Nephron (organoid): ENCODE measurements around the gene IQCH.

Source experiments
- H3K27ac Mint-ChIP-seq, 3 experiments: 2 replicates each; pipeline ENCODE4 v1.8.0; 2020; ENCODE audit warnings: mixed read lengths in 3 of 3, mild to moderate bottlenecking in 2 of 3, moderate library complexity in 1 of 3
- H3K27me3 Mint-ChIP-seq: 2 replicates; pipeline ENCODE4 v1.8.0; 2021; ENCODE audit warnings: low read depth, mild to moderate bottlenecking, moderate library complexity, mixed read lengths
- H3K36me3 Mint-ChIP-seq: 2 replicates; pipeline ENCODE4 v1.8.0; 2020; ENCODE audit warnings: low read depth, mixed read lengths
- H3K4me1 Mint-ChIP-seq: 2 replicates; pipeline ENCODE4 v1.8.0; 2020; ENCODE audit warnings: mixed read lengths
- H3K4me3 Mint-ChIP-seq, 3 experiments: 2 replicates each; pipeline ENCODE4 v1.8.0; 2020; ENCODE audit warnings: mild to moderate bottlenecking in 3 of 3, mixed read lengths in 3 of 3, moderate library complexity in 2 of 3
- H3K9me3 Mint-ChIP-seq: 2 replicates; pipeline ENCODE4 v1.8.0; 2020; ENCODE audit warnings: mixed read lengths
- TF ChIP-seq, protein P1 (sequence below), 3 experiments: fragments of 200-600 bp; sonication (generic); IDR thresholded peaks; one replicate each; pipeline ENCODE4 v1.5.0; 2021; ENCODE audit warnings: antibody characterized with exemption in 3 of 3; ENCODE audit not compliant: unreplicated experiment in 3 of 3

Gene IQCH

DNA sequence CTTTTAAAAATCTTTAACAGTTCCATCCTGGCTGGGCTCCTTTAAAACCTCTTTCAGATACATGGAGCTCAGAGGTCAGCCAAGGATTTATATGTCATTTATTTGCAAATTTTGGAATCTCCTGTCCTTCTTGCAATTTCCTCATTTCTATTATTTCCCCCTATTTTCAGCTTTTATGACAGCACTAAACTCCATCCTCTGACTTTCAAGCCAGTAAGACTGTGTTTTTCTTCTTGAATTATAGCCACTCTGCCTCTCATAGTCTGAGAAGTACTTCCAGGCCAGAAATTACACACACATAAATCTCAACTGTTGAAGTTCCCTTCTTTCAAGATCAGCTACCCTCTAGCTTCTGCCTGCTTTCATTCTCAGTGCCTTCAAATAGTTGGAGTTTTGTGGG lies 73.2 kb downstream of the IQCH start:
- TF ChIP-seq, protein P1, sequence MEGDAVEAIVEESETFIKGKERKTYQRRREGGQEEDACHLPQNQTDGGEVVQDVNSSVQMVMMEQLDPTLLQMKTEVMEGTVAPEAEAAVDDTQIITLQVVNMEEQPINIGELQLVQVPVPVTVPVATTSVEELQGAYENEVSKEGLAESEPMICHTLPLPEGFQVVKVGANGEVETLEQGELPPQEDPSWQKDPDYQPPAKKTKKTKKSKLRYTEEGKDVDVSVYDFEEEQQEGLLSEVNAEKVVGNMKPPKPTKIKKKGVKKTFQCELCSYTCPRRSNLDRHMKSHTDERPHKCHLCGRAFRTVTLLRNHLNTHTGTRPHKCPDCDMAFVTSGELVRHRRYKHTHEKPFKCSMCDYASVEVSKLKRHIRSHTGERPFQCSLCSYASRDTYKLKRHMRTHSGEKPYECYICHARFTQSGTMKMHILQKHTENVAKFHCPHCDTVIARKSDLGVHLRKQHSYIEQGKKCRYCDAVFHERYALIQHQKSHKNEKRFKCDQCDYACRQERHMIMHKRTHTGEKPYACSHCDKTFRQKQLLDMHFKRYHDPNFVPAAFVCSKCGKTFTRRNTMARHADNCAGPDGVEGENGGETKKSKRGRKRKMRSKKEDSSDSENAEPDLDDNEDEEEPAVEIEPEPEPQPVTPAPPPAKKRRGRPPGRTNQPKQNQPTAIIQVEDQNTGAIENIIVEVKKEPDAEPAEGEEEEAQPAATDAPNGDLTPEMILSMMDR (IDR thresholded peaks at IDR 0.05; ENCODE audit: unreplicated experiment in 3 of 3) = no peak
- Mint-ChIP-seq H3K9me3 (peaks cover 12% of the 10 kb centered on the region), H3K36me3 (peaks cover 5% of the 10 kb centered on the region), H3K27me3 (peaks cover 1% of the 10 kb centered on the region), H3K4me3 (no peak overlapping the region), H3K27ac (no peak overlapping the region), H3K4me1 (no peaks in the 10 kb centered on the region)

DNA sequence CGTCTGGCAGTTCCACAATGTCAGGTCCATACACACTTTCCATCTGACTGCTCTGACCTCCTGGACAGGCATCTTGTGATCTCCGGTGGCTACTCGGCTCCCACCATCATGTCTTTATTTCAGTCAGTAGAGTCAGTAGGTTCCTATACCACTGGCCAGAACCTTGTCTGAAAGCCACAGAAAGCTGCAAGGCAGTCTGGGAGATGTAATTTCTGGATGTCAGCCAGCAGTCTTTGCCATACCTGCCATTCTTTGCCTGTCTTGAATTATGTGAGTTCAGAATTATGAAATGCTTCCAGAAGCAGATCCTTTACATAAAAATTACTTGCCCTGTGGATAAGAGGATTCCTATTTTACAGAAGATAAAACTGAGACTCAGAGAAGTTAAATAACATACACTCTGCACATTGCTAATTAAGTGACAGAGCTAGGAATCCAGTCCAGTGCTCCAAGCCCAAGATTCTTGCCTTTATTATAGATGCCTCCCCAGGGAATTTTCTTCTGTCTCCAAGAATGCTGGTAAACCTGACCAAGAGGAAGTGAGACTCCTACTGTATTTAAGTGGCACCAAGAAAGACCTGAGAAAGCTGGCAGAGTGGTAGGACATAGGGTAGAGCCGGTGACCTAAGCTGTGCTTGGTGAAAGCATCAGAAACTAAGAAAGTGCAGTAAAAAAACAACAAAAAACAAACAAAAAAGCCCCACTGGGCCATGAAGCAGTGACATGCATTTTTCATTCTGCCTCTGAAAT lies 75.6 kb downstream of the IQCH start:
- Mint-ChIP-seq H3K4me3 (no peak overlapping the region), H3K27me3 (no peaks in the 10 kb centered on the region), H3K36me3 (peaks cover 5% of the 10 kb centered on the region), H3K9me3 (peaks cover 6% of the 10 kb centered on the region), H3K4me1 (no peaks in the 10 kb centered on the region), H3K27ac (no peak overlapping the region)
- TF ChIP-seq, protein P1 (IDR thresholded peaks at IDR 0.05; ENCODE audit: unreplicated experiment in 3 of 3) = no peak

DNA sequence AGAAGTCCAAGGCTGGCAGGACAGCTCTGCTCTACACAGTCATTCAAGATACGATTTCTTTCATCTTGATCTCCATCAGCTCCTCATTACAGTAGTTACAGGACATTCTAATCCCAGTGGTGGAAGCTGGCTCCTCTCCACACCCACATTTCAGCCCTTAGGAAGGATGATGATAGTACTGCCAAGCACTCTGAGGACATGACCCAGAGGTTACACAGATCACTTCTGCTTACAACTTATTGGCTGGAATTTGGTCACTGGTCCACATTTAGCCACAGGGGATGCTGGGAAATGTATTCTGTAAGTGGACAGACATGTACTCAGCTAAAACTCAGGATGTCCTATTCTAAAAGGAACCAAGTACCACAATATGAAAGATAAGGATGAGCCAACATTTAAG lies 77.1 kb downstream of the IQCH start:
- Mint-ChIP-seq H3K27me3 (no peaks in the 10 kb centered on the region), H3K4me1 (no peaks in the 10 kb centered on the region), H3K27ac (no peak overlapping the region), H3K36me3 (peaks cover 5% of the 10 kb centered on the region), H3K4me3 (no peak overlapping the region), H3K9me3 (peaks cover 6% of the 10 kb centered on the region)
- TF ChIP-seq, protein P1 (IDR thresholded peaks at IDR 0.05; ENCODE audit: unreplicated experiment in 3 of 3) = no peak

DNA sequence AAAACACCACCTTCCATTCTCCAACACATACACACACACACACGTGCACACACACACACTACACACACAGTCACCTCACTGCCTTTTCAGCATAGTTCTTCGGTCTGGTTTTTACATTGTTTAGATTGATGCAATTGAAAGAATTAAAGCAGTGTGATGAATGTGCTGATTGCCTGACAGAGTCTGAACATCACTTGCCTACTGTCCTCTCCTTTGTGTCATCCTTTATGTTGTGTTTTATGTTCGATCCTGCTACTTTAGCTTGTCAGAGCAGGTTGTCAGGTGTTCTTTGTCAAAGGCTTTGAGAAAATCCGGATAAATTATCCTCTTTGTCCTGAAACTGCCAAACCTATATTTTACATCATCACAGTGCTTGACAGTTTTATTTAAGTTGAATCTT lies 80.4 kb downstream of the IQCH start:
- peaks cover 5% of the 10 kb centered on the region for H3K27me3 Mint-ChIP-seq
- no peaks in the 10 kb centered on the region for H3K36me3 Mint-ChIP-seq
- TF ChIP-seq, protein P1 (IDR thresholded peaks at IDR 0.05; ENCODE audit: unreplicated experiment in 3 of 3) = no peak
- no peak overlapping the region for H3K4me3 Mint-ChIP-seq
- no peaks in the 10 kb centered on the region for H3K4me1 Mint-ChIP-seq
- no peak overlapping the region for H3K27ac Mint-ChIP-seq
- H3K9me3 Mint-ChIP-seq = no peaks in the 10 kb centered on the region

DNA sequence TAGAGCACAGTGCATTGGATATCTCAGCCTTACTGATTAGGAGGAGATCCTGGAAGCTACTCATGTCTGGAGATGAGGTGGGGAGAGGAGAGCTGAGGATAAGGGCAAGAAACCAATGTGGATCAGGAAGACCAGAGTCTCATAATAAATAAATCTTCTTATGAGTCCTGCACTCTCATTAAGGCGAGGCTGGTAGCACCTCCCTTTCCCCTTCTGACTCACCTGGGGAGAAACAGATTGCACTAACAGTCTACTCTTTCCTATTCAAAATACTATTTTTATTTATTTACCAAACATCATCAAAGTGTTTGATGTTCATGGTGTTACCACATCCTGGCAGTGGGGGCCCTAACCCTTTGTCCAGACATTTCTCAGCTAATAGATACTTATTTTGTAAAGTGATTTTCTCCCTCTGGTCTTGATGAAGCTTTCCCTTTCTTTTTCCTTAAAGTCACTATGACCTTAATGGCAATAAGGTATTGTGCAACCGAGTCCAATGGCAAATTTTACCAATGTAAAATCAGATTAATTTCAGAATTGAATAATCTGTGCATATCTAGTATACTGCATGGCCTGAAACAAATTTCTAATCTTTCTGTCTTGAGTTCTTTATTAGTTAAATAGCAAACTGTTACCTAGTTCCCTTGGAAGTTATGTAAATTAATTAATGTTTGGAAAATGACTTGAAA lies 81.1 kb downstream of the IQCH start:
- H3K36me3 Mint-ChIP-seq = no peaks in the 10 kb centered on the region
- TF ChIP-seq, protein P1 (IDR thresholded peaks at IDR 0.05; ENCODE audit: unreplicated experiment in 3 of 3) = no peak
- H3K27me3 Mint-ChIP-seq = peaks cover 5% of the 10 kb centered on the region
- H3K4me1 Mint-ChIP-seq = no peaks in the 10 kb centered on the region
- no peak overlapping the region for H3K4me3 Mint-ChIP-seq
- H3K9me3 Mint-ChIP-seq = no peaks in the 10 kb centered on the region
- H3K27ac Mint-ChIP-seq = no peak overlapping the region
